Activated CD4-positive, alpha-beta T cell treated with anti-CD3 and anti-CD28 coated beads for 48 hours (primary cell): ENCODE results near the gene FIS1.
A peak's percentile ranks its signal among the peaks of the same experiment; 100 is the strongest.
"Not testable (repeated sequence)": the region's sequence is repeated elsewhere in the genome, so short reads cannot be mapped to it uniquely, and the experiment has no call there.

Experiments
- DNase-seq: peaks from one replicate; pipeline ENCODE4 v3.0.0-alpha.2; 2020

Gene FIS1

DNA sequence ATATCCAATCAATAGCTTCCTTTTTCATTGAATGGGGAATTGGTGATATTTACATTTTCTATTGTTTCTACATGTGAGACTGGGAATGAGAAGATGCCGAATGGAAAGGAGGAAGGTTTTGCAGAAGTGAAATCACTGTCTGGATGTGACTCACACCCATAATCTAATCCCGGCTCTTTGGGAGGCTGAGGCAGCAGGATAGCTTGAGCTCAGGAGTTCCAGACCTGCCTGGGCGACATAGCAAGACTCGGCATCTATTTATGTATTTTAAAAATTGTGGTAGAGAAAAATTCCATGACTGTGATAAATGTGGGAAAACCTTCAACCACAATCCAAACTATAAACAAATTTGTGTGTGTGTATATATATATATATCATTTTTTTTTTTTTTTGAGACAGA is 10.9 kb upstream of the FIS1 start:
- no peak for DNase-seq

DNA sequence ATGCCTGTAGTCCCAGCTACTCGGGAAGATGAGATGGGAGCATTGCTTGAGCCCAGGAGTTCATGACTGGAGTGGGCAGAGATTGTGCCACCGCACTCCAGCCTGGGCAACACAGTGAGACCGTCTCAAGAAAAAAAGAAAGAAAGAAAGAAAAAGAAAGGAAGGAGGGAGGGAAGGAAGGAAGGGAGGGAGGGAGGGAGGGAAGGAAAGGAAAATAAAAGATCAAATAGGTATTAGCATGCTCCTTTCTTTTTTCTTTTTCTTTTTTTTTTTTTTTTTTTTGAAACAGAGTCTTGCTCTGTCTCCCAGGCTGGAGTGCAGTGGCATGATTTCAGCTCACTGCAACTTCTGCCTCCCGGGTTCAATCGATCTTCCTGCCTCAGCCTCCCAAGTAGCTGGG is 8.3 kb upstream of the FIS1 start:
- not testable (repeated sequence) for DNase-seq

DNA sequence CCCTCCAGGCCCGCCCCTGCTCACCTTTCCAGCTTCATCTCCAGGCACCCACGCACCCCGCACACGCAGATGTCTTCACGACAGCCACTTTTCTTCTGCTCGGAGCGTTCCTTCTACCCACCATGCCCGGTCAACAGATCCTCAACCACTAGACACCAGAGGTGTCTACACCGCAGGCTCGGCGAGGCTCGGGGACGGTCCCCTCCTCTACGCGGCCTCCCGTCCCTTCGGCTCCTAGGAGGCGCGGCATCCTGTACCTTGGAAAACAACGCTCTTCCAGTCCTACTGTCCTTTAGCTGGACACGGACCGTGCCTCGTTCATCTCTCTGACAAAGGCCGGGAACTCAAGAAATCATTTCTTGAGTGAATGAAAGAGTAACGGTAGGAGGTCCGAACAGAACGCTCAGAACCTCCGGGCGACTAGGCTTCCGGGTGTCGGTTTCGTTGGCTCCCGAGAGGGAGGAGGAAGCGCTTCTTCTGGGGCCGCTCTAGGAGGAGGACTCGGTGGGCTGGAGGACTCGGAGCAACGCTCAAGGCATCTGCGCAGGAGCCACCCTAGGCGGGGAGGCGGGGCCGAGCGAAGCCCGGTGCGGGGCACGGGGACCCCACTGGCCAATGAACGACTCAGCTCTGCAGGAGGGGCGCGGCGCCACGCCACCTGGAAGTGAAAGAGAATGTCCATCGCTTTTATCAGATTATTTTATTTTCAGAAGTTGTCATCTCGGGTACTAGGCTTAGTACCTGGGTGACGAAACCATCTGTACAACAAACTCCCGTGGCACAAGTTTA is 7.2 kb upstream of the FIS1 start:
- DNase-seq: peak; percentile 99

GRCh38 chr7:101250324-101250723 is 5.4 kb upstream of the FIS1 start:
- no peak for DNase-seq

- no peak for DNase-seq
Measured at GRCh38 chr7:101248276-101248675, 3.4 kb upstream of the FIS1 start.

DNA sequence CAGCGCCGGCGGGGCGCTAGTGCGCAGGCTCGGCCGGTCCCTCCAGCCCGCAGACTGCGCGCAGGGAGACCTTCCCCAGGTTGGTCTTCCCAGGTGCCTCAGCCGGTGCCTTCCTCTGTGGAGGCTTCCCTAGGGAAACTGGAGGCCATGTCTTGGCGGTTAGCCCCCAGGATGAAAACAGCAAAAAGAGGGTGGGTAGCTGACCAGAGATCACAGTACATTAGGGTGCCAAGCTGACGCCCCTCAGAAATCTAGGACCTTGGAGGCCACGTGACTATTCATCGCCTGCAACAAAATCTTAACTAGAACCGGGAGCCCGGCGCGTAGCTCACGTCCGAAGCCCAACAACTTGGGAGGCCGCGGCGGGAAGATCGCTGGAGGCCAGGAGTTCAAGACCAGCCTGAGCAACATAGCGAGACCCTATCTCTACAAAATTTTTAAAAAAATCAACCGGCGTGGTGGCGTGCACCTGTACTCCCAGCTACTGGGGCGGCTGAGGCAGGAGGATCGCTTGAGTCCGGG is 327 bp upstream of the FIS1 start:
- no peak for DNase-seq

- peak; percentile 24 for DNase-seq
Measured at GRCh38 chr7:101243646-101244374, 1.1 kb downstream of the FIS1 start.

DNA sequence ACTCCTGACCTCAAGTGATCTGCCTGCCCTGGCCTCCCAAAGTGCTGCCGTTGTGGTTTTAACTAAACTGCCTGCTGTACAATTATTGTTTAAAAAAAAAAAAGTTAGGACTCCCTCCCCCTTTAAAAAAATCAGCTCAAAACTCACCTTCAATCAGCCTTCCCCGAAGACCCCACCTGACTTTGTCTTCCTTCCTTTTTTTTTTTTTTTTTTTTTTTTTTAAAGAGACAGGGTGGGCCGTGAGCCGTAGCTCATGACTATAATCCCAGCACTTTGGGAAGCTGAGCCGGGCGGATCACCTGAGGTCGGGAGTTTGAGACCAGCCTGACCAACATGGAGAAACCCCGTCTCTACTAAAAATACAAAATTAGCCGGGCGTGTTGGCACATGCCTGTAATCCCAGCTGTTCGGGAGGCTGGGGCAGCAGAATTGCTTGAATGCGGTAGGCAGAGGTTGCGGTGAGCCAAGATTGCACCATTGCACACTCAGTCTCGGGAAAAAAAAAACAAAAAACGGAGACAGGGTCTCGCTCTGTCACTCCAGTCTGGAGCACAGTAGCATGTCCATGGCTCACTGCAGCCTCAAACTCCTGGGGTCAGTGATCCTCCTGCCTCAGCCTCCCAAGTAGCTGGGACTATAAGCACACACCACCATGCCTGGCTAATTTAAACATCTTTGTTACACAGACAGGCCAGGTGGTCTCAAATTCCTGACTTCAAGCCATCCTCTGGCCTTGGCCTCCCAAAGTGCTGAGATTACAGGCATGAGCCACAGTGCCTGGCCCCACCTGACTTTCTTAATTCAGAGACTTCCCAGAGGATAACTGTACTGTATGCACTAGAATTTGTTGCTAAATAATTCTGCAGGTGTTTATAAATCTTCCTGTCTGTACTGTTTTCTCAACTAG is 3.2 kb downstream of the FIS1 start:
- DNase-seq: no peak

GRCh38 chr7:101241015-101241363 is 3.9 kb downstream of the FIS1 start:
- DNase-seq: no peak

- DNase-seq: no peak
Measured at GRCh38 chr7:101240226-101241014, 4.5 kb downstream of the FIS1 start.

GRCh38 chr7:101239951-101240220 is 5.0 kb downstream of the FIS1 start:
- DNase-seq: no peak

DNA sequence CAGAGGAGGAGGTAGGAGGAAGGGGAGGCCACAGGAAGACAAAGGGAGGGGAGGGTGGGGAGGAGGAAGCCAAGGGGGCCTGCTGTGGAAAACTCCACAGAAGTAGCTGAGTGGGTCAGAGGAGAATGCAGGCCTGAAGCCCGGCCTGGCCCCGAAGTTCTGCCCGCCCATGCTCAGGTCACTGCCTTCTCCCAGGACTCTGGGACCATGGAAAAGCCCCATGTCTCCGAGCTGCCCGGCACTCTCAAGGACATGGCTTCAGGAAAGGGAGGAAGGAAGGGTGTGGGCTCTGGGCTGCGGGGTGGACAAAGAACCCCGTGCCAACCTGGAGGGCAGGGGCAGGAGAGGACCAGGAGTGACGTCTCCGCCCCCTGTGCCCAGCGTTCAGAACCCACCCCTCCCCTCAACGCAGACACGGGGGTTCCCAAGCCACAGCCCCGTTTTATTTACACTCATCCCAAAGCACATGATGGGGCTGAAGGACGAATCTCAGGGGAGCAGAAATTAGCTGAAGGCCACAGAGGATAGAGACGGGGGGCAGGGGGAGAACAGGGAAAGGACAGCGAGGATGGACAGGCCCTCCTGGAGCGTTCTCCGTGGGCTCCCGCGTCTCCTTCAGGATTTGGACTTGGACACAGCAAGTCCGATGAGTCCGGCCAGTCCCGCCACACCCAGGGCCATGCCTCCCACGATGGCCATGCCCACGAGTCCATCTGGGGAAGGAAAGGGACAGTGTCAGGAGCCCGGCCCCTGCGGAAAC is 5.5 kb downstream of the FIS1 start:
- DNase-seq: no peak

- no peak for DNase-seq
Measured at GRCh38 chr7:101238226-101239182, 6.4 kb downstream of the FIS1 start.

- no peak for DNase-seq
Measured at GRCh38 chr7:101237206-101238067, 7.4 kb downstream of the FIS1 start, which contains the start of gene CLDN15. CLDN15 (minus strand) TSS chr7:101237802; CDS start chr7:101237581, 221 bp downstream.

- no peak for DNase-seq
Measured at GRCh38 chr7:101236292-101236835, 8.5 kb downstream of the FIS1 start.

DNA sequence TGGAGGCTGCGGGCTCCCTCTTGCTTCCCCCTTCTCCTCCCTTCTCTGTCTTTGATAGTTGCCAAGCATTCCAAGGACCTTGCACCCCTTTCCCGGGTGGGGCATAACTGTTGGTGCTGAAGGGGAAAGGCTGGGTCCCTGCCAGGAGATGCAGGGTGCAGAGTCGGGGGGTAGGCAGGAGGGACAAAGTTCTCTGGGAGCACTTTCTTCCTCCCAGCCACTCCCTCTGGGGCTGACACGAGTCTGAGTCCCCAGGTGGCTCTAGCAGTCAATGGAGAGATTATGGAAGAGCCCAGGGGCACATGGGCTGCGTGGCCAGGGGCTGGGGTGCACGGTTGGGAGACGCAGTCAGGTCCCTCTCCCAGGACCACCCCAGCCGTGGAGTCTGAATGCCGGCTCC is 9.4 kb downstream of the FIS1 start:
- DNase-seq: no peak

- no peak for DNase-seq
Measured at GRCh38 chr7:101235050-101235449, 9.8 kb downstream of the FIS1 start.

DNA sequence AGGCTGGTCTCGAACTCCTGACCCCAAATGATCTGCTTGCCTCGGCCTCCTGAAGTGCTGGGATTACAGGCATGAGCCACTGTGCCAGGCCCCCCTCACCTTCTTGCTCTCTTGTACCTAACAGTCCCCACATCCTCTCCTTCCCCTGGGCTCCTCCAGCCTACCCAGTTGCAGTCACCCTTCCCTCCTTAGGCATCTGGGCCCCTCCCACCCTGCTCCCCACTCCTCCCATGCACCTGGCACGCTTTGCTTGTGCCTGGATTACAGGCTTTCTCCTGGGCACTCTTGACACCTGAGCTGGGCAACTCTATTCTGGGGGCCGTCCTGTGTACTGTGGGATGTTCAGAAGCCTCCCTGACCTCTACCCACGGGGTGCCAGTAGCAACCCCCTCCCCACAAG is 10.2 kb downstream of the FIS1 start:
- no peak for DNase-seq

DNA sequence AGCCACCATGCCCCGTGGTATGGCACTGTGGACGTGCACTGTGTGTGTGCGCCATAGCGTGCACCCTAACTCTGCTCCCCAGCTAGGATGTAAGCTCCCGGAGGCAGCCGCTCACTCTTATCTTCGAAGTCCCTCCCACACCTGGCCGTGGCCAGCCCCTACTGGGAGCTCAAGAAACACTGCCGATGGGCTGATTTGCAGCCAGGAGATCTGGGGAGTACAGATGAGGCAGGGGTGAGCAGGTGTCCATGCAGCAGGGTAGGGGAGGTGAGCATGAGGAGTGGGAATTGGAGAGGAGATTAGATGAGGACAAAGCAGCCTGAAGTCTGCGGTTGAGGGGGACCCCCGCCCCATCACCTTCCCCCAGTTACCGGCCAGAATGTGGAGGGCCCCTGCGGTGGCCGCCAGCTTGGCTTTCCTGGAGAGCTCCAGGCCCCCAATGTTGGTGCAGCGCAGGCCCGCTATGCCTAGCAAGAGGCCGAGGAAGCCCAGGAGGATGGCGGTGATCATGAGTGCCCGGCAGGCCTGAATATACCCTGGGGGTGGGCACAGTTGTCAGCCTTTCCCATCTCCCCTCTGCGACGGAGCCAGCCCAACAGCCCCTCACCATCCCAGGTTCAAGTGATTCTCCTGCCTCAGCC is 10.9 kb downstream of the FIS1 start:
- DNase-seq: no peak
